GM19463 (cell line): ENCODE results near the gene COX7A1.
"Not testable (repeated sequence)": the region's sequence is repeated elsewhere in the genome, so short reads cannot be mapped to it uniquely, and the experiment has no call there.

Source experiments
- ATAC-seq: cut with Tn5 transposase; IDR thresholded peaks from one replicate; pipeline ENCODE4 v1.9.1; 2021; ENCODE audit warnings: mild to moderate bottlenecking, moderate library complexity; ENCODE audit not compliant: unreplicated experiment

The COX7A1 gene

DNA sequence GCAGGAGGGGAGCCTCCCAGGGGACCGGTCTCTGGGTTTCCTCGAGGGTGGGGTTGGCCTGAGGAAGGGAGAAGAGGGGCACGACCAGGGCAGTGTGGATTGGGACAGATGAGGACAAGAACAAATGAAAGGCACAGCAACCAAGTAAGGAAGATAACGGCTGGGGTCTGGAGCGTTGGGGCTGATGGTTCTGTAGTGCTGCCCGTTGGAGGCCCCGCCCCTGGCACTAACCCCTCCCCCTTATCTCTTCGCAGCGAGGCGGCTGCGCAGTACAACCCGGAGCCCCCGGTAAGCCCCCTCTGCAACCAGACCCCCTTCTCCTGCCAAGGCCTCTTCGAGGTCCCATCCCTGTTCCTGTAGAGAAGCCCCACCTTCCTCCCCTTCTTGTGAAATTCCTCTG, 10.2 kb downstream of the COX7A1 start:
- ATAC-seq: no peak

DNA sequence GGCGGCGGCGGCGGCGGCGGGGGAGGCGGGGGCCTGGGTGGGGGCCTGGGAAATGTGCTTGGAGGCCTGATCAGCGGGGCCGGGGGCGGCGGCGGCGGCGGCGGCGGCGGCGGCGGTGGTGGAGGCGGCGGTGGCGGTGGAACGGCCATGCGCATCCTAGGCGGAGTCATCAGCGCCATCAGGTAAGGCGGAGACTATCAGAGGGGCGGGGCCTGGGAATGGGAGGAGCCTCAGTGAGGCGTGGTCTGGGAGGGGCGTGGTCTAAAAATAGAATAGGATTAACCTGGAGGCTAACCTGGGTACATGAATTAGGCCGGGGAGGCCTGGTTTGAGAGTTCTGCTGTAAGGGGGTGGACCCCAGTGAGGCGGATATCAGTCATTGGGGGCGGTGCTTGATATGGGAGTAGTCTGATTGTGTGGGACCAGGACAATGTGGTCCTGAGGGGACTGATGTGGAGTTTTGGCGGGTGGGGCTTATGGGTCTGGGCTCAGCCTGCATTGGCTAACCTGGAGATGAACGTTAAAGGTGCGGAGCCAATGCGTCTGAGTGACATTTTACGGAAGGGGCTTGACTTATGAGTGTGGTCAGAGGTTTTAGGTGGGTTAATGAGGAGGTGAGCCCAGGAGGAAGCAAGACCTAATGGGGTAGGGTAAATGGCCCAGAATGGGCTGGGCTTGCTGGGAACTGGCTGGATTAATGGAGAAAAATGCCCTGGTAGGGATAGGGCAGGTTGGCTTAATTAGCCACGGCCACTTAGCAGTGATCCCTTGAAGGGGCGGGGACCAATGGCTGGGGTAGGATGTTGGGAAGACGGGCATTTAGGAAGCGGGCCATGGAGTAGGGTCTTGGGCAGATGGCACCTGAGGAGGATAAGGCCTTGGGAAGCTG, 11.0 kb downstream of the COX7A1 start:
- ATAC-seq: peak; percentile 39

DNA sequence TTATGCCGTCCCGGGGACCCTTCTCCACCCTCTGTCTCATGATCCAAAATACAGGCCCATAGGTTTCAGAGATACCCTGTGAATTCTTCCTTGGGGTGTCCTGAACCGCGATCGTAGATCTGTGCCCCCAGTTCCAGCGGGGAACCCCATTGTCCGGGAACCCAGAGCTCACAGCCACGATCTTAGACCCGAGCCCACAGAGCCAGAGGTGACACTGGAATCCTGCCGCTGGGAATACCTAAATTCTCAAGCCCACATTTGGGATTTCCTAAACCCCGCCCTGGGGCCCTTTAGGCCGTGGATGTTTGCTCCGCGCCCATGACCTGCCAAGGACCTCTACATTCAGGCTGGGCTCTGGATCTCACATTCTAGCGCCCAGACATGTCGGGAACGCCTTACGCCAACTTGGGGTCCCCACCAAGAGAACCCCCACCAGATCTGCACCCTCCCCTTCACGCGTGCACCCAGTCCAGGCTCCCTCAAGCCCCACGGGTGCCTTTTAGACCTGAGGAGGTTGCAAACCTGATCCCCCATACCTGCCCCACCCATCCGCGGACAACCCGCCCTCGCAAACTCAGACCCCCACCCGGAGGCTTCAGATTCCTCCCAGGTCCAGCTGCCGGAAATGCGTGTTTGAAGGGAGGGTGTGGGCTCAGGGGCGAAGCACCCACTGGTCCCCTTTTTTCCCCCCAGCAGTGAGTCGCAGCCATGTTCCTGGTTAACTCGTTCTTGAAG, 11.8 kb downstream of the COX7A1 start:
- peak; percentile 22 for ATAC-seq

DNA sequence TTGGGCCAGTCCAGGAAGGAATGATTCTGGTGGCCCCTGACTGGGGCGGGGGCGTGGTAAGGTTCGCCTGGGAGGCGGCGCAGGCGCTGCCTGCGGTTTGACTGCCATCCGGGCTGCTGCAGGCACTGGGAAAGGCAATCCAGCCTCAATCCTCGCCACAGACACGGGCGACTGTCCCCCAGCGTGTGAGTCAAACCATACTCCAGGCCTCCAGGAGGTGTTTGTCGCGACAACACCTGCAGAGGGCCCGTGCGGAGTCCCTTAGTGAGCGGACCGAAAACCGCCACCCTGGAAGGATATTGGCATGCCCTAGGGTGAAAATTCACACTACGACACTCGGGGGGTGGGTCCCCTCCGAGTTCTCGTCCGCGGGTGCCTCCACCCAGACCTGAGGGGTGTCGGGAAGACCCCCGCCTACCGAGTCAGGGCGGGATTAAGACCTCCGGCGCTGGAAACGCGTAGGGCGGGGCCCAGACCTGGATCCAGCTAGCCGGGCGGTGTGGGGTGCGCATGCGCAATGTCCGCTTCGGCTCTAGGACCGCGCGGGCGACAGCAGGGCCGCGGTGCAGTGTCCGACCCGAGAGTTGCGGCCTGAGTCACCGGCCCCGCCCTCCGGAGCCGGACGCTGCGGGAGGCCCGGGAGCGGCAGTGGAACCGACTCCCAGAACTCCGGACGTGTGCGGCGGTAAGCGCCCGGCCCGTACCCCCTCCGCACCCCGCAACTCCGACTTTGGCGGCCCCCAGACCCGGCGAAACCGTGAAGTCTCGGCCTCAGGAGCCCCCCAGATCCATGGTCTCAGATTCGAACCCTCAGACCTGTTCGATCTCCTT, 12.6 kb downstream of the COX7A1 start, which contains the start of gene CAPNS1:
TSS of gene CAPNS1 (plus strand) at position 594 of the 831 bp plus-strand sequence. CDS start 946 bp downstream, outside the sequence.
- ATAC-seq: peak; percentile 87

DNA sequence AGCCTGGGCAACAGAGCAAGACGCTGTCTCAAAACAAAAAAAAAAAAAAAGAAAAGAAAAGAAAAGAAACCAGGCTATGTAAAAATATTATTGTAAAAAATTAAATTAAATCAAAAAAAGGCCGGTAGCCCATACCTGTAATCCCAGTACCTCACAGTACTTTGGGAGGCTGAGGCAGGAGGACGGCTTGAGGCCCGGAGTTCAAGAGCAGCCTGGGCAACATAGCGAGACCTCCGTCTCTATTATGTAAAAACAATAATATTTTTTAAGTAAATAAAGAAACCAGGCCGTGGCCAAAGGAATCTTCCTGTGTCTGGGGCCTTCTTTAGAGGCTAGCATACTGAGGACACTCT, 13.2 kb downstream of the COX7A1 start:
- no peak for ATAC-seq

DNA sequence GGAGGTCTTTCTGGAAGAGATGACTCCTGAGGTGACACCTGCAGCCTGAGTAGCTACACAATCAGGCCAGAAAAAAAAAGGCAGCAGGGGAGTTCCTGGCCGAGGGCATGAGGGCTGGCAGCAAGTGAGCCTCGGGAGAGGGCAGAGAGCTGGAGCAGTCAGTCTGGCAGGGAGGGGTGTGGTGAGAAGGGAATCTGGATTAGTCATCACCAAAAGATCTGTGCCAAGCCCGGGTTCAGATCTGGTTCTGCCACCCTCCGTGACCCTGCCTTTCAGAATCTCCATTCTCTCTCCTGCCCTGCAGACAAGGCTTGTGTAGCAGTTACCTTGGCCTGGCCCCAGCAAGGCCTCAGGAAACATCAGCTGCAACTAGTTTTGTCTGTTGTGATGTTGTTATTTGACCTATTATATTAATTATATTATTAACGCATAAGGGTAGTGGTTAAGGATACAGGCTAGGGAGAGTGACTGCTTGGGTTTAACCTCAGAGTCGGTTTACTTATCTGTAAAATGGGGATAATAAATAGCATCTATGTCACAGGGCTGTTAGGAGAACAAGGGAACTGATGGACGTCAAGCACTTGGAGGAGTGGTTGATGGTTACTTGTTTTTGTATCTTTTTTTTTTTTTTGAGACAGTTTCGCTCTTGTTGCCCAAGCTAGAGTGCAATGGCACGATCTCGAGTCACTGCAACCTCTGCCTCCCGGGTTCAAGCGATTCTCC, 15.1 kb downstream of the COX7A1 start:
- ATAC-seq: no peak

DNA sequence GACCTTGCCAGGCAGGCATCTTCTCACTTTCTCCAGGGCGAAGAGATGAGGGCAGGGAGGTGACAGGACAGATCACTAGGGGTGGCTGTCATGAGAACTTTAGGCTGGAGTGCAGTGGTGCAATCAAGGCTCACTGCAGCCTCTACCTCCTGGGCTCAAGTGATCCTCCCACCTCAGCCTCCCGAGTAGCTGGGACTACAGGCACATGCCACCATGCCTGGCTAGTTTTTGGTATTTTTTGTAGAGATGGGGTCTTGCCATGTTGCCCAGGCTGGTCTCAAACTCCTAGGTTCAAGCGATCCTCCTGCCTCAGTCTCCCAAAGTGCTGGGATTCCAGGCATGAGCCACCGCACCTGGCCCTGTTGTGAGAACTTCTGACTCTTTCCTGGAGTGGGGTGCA, 17.4 kb downstream of the COX7A1 start:
- not testable (repeated sequence) for ATAC-seq

DNA sequence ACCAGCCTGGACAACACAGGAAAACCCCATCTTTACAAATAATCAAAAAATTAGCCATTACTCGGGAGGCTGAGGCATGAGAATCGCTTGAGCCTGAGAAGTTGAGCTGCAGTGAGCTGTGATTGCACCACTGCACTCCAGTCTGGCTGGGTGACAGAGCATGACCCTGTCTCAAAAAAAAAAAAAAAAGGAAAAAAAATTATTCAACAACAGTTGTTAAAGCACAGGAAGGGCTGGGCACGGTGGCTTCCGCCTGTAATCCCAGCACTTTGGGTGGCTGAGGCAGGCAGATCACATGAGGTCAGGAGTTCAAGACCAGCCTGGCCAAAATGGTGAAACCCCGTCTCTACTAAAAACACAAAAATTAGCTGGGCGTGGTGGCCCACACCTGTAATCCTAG, 21.0 kb downstream of the COX7A1 start:
- not testable (repeated sequence) for ATAC-seq

DNA sequence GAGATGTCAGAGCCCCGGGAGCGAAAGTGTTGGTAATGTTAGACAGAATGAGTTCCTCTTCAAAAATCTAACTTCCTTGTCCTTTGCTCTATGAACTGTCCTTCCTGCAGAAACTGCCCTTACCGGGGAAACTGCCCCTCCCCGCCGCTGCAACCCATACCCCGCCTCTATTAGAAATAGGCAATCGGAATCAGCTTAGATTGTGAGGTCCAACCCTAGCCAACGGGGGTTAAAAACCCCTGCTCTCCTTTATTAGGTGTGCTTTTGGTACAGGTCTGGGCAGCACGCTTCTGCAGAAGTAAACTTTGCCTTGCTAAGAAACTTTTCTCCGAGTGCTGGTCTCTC, 23.9 kb downstream of the COX7A1 start:
- ATAC-seq: no peak

DNA sequence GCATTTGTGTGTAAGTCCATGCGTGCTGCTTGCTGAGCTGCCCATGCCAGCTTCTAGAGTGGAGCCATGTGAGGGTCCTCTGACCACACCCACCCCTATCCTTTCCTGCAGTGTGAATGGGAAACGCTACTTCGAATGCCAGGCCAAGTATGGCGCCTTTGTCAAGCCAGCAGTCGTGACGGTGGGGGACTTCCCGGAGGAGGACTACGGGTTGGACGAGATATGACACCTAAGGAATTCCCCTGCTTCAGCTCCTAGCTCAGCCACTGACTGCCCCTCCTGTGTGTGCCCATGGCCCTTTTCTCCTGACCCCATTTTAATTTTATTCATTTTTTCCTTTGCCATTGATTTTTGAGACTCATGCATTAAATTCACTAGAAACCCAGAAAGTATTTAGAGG, 26.7 kb downstream of the COX7A1 start:
- no peak for ATAC-seq

DNA sequence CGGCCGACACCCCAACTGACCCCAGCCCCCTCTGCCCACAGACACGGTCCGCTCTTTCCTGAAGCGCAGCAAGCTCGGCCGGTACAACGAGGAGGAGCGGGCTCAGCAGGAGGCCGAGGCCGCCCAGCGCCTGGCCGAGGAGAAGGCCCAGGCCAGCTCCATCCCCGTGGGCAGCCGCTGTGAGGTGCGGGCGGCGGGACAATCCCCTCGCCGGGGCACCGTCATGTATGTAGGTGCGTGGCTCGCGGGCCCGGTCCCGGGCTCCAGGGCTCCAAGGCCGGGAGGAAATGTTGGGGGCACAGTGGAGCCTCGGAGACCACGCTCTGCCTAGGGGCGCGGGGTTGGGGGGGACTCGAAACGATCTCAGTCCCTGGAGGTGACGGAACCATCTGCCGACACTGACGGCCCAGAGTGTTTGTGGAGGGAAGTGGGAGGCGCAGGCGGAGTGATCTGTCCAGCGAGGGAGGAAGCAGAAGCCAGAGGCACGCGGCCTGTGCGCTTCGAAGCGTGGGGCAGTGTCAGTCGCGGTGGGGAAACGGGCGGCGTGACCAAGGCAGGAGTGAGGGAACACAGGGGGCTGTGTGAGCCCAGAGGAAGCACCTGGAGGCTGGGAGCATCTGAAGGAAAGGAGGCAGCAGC, 30.6 kb downstream of the COX7A1 start:
- ATAC-seq: no peak

DNA sequence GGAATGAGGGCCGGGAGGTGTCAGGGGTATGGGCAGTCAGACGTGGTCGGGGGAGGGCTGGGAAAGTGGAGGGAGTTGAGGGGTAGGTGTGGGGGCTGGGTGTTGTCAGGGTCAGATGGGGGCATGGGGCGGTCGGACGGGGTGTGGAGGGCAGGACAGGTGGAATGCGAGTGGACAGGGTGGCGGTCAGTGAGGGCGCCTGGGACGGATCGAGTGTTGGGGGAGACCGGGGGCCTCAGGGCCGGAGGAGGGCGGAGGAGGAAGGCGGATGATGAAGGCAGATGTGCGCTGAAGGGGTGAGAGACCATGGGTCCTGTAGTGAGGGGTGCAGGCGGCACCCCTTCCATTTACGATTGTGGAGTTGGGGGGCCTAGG, 31.3 kb downstream of the COX7A1 start:
- no peak for ATAC-seq

DNA sequence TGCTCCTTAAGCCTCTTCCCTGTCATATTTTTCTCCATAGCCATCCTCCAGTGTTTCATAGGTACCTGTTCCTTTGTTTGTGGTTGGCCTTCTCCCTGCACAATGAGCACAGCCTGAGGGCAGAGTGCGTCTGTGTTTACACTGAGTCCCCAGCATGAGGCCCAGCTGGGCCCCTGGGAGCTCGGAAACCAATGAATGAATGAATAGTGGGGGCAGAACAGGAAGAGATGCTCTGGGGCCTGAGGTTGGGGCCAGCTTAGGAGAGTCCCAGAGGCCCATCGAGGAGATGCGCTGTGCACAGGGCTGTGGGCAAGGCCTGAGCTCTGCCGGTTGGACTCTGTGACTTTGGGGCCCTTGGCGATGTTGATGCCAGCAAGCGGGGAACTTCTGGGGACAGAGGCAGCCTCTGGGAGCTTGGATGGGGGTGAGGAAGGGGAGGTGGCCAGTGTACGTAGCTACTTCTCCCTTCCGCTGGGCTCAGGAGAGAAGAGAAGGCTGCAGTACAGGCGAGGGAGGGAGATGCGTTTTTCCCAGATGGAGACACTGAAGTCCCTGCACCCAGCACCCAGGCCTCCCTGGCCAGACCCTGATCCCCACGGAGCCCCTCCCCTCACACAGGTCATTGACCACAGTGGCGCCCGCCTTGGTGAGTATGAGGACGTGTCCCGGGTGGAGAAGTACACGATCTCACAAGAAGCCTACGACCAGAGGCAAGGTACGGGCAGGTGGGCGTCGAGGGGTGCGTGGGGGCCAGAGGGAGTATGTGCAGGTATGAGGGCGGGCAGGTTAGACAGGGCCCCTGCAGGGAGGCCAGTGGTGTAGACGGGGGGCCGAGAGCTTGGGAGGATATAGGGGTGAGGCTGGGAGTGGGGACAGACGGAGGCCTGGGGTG, 31.9 kb downstream of the COX7A1 start:
- no peak for ATAC-seq

DNA sequence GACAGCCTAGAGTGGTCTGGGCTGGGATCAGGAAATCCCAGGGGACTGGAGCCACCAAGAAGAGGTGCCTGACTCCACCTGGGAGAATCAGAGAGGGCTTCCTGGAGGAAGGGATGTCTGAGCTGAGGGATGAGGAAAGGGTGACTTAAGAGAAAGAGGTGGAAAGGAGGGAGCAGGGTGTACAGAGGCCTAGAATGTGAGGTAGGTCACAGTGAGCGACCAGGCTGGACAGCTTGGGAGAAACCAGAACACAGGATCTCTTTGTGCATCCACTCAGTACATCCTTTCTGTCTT, 36.0 kb downstream of the COX7A1 start:
- ATAC-seq: no peak

DNA sequence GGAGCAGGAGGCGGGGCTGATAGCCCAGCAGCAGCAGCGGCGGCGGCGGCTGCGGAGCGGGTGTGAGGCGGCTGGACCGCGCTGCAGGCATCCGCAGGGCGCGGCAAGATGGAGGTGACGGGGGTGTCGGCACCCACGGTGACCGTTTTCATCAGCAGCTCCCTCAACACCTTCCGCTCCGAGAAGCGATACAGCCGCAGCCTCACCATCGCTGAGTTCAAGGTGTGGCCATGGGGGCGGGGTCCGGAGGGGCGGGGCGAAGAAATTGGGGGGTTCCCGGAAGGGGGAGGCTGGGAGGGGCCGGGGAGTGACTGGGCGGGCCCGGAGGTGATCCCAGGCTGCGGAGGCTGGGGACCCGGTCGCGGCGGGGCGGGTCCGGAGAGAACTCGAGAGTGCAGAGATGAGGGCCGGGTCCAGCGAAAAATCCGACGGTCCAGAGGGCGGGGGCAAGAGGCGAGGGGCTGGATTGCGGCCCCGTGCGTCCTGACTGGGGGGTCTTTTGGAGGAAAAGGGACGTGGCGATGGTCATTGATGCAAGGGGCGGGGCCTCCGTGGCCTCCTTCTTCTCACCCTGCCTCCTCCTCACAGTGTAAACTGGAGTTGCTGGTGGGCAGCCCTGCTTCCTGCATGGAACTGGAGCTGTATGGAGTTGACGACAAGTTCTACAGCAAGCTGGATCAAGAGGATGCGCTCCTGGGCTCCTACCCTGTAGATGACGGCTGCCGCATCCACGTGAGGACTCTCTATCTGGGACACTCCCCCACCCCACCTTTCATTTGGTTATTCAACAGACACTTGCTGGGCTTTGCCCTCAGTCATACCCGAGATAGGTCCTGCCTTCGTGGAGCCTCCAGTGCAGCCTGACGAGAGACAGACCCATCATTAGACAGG, 36.5 kb downstream of the COX7A1 start, which contains the start of gene TBCB:
TSS of gene TBCB (plus strand) at position 16 of the 891 bp plus-strand sequence. CDS start at position 109, 93 bp downstream.
- peak; percentile 37 for ATAC-seq

DNA sequence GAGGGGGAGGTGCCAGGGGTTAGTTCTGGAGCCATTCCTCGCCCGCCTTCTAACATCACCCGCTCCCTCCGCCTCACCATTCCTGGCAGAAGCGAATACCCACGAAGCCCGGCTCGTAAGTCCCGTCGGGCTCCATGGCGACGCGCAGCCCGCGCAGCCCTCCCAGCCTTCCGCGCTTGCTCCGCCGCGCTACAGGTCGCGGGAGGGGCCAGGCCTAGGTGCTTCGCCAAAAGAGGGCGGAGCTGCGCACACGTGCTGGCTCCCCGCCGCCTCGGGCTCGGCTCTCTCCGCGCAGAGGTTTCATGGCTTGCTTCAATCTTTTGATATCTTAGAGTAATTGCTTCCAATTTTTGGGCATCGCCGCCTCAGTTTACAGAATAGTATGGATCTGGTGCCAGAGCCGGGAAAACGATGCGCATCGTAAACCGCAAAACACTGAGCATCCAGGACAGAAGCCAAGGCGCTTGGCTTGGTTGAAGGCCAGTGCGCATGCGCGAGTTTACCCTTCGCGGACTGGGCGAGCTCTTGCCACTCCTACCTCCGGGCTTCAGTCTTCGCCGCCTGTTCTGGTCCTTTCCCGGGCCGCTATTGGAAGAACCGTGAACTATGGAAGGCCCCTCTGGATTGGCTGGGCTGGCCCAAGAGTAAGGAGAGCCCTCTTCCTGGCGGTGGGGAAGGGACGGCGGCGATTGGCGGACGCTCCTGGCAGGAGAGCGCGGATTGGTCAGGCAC, 37.4 kb downstream of the COX7A1 start, which contains the start of gene POLR2I:
TSS of gene POLR2I (minus strand) at position 155 of the 732 bp plus-strand sequence. CDS start at position 136, 19 bp downstream.
- ATAC-seq: peak; percentile 86

DNA sequence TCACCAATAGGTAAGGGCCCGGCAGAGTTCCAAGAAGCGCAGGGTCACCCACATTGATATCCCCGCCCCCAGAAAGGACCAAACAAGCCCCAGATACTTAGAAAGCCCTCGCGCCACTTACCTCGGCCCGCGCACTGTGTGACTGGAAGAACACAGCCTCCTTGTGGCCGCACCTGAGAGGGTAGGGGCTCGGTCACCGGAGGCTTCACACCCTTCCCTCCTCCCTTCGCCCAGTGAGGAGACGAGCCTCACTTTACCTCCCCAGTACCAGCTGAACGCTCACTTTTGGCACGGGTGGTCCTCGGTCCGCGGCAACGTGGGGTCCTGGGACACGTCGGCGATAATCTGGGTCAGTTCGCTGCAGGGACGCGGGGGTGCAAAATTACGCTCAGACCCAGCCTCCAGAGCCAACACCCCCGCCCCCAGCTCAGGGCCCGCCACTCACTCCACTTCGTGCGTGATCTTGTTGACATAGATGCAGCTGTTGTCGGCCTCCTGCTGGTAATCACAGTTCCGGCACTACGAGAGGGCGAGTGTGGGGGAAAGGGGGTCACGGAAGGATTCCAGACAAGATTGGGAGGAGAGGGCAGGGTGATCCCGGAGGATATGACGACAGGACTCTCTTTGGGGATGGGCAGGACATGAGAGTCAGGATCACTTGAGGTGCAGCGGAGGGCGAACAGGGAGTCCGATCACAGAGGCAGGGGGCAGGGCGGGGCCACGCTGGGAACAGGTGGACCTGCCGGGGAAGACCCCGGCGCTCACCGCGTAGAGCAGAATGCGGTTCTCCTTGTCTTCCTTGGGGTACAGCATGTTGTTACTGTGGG, 38.1 kb downstream of the COX7A1 start:
- ATAC-seq: no peak
